ENCODE measurements around the gene PTPN9.
A peak's percentile ranks its signal among the peaks of the same experiment; 100 is the strongest.

DNA sequence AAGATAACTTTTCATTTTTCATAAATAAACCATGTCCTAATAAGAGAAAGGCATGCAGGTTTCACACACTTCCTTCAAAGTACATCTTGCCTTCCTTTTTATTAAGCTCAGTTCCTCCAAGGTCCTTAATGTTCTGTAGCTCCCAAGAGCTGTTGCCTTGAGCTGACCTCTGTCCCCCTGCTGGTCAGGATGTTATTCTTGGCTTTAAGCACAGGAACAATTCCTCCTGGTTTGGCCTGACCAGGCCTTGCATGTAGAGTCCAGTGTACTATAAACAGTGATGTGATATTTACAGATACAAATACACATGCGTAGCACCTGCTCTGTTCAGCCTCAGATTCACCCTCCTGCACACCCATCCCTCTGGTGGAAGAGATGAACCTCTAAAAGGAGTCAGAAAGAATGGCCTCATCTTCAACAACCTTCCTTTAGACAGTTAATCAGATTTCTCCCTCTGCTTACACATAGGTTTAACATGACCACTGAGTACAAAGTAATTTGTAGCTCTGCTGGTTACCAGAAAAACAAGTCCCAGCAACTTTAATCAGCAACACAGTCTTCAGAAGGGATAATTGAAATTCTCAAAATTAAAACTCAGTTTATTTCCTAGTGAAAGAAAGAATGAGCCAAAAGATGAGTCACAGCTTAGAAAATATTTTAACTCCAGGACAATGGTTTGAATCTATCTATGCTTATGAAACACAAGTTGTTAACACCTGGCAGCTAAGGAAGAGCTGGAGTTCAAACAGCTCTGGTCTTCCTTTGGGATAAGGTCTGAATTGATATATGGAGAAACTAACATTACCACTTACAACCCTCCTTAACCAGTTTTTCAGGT, 46.5 kb downstream of the PTPN9 start:
- TF ChIP-seq CTCF (IDR thresholded peaks at IDR 0.05) (peak; percentile 64), EZH2 (IDR thresholded peaks at IDR 0.05) (no peak), EZH2phosphoT487 (IDR thresholded peaks at IDR 0.05) (no peak)

Data from neural progenitor cell (in vitro differentiated cells).